Activated CD8-positive, alpha-beta T cell treated with anti-CD3 and anti-CD28 coated beads, Interleukin-2, amount 10 ng/mL, durations not matched to agents 7 days and 5 days (primary cell): Measurements from ENCODE around the gene MXI1. TPM values are rescaled to one million over a fixed set of nuclear protein-coding genes. Genes with fewer than 3 reads are reported as not detected.
"Not testable (repeated sequence)": the region's sequence is repeated elsewhere in the genome, so short reads cannot be mapped to it uniquely, and the experiment has no call there.

Experiments
- ATAC-seq: fragments of 150-1000 bp; cut with Tn5 transposase; one replicate; pipeline ENCODE4 v1.10.0; 2021; ENCODE audit warnings: moderate library complexity
- CTCF ChIA-PET: fragments of 350-600 bp; sonication (Branson Sonifier 250); formaldehyde crosslinking; loops from one replicate; lab custom pipeline; 2021; ENCODE audit warnings: antibody characterized with exemption; lab: Charles Lee
- POLR2A ChIA-PET: fragments of 350-600 bp; sonication (Branson Sonifier 250); formaldehyde crosslinking; loops from one replicate; lab custom pipeline; 2021; ENCODE audit warnings: antibody characterized with exemption; lab: Charles Lee
- DNase-seq: peaks from one replicate; pipeline ENCODE4 v3.0.0-alpha.2; 2020
- H3K27ac Mint-ChIP-seq: one replicate; pipeline ENCODE4 v1.8.0; 2021; ENCODE audit warnings: mild to moderate bottlenecking, mixed read lengths
- H3K27me3 Mint-ChIP-seq: one replicate; pipeline ENCODE4 v1.8.0; 2021; ENCODE audit warnings: low read depth, mixed read lengths
- H3K36me3 Mint-ChIP-seq: one replicate; pipeline ENCODE4 v1.8.0; 2021; ENCODE audit warnings: low read depth, mixed read lengths
- H3K4me1 Mint-ChIP-seq: one replicate; pipeline ENCODE4 v1.8.0; 2021; ENCODE audit warnings: low read depth, mixed read lengths
- H3K4me3 Mint-ChIP-seq: one replicate; pipeline ENCODE4 v1.8.0; 2021; ENCODE audit warnings: mild to moderate bottlenecking, mixed read lengths
- H3K9me3 Mint-ChIP-seq: one replicate; pipeline ENCODE4 v1.8.0; 2022; ENCODE audit warnings: mixed read lengths; ENCODE audit not compliant: insufficient read depth
- total RNA-seq, 2 experiments: library from RNA; stranded (reverse); gene quantifications; one replicate each; pipeline ENCODE4 v1.2.3, GENCODE V29; 2021

The MXI1 gene
- total RNA-seq, 2 experiments from 2014 or later, result 11.3 to 12.3 TPM

GRCh38 chr10:110324201-110324804, 116.9 kb downstream of the MXI1 start:
- H3K9me3 Mint-ChIP-seq, result peaks cover 5% of the 10 kb centered on the region
- ChIA-PET CTCF (interaction anchor here (1.5 to 2.8 kb wide), 4 partner anchors 10 to 222 kb away, joined by 4 to 11 read pairs (median 8); no protein-coding TSS in a partner anchor), POLR2A (interaction anchor here (0.6 to 1.0 kb wide), 2 partner anchors 92 to 174 kb away, joined by 3 read pairs; no protein-coding TSS in a partner anchor)
- peaks cover 9% of the 10 kb centered on the region for H3K36me3 Mint-ChIP-seq
- H3K4me1 Mint-ChIP-seq, result peaks cover 10% of the 10 kb centered on the region
- no peak overlapping the region for H3K4me3 Mint-ChIP-seq
- H3K27me3 Mint-ChIP-seq, result peaks cover 24% of the 10 kb centered on the region
- no peak for ATAC-seq
- peak overlapping the region; percentile 53 for H3K27ac Mint-ChIP-seq
- DNase-seq, result no peak

GRCh38 chr10:110324805-110325280, 117.4 kb downstream of the MXI1 start:
- CTCF ChIA-PET, result interaction anchor here (1.4 to 2.8 kb wide), 4 partner anchors 9 to 222 kb away, joined by 3 to 11 read pairs (median 7); no protein-coding TSS in a partner anchor
- Mint-ChIP-seq H3K27me3 (peaks cover 24% of the 10 kb centered on the region), H3K4me1 (peaks cover 10% of the 10 kb centered on the region), H3K36me3 (peaks cover 9% of the 10 kb centered on the region), H3K27ac (peak overlapping the region; percentile 53), H3K4me3 (no peak overlapping the region), H3K9me3 (peaks cover 5% of the 10 kb centered on the region)
- ATAC-seq, result no peak
- POLR2A ChIA-PET, result interaction anchor here (0.5 to 1.0 kb wide), 2 partner anchors 126 to 174 kb away, joined by 3 read pairs; no protein-coding TSS in a partner anchor
- no peak for DNase-seq

GRCh38 chr10:110326351-110327032, 119.1 kb downstream of the MXI1 start:
- Mint-ChIP-seq H3K4me1 (peaks cover 10% of the 10 kb centered on the region), H3K9me3 (peaks cover 15% of the 10 kb centered on the region), H3K4me3 (no peak overlapping the region), H3K27ac (no peak overlapping the region), H3K27me3 (peaks cover 24% of the 10 kb centered on the region), H3K36me3 (peaks cover 18% of the 10 kb centered on the region)
- ATAC-seq (no peak), DNase-seq (no peak)
- ChIA-PET CTCF (interaction anchor here (0.8 to 2.3 kb wide), 6 partner anchors 13 to 231 kb away, joined by 3 to 11 read pairs (median 4); no protein-coding TSS in a partner anchor), POLR2A (interaction anchor here (0.7 kb wide), 1 partner anchor 122 kb away, joined by 3 read pairs; no protein-coding TSS in a partner anchor)

- no peak overlapping the region for H3K4me3 Mint-ChIP-seq
- no peak overlapping the region for H3K27ac Mint-ChIP-seq
- peaks cover 19% of the 10 kb centered on the region for H3K9me3 Mint-ChIP-seq
- POLR2A ChIA-PET, result no interaction called here
- CTCF ChIA-PET, result interaction anchor here (0.8 to 1.7 kb wide), 4 partner anchors 14 to 230 kb away, joined by 3 to 9 read pairs (median 4); no protein-coding TSS in a partner anchor
- H3K36me3 Mint-ChIP-seq, result peaks cover 21% of the 10 kb centered on the region
- ATAC-seq (no peak), DNase-seq (no peak)
- peaks cover 10% of the 10 kb centered on the region for H3K4me1 Mint-ChIP-seq
- peaks cover 20% of the 10 kb centered on the region for H3K27me3 Mint-ChIP-seq
These were observed 120.0 kb downstream of the MXI1 start for GRCh38 chr10:110327262-110327914.

- CTCF ChIA-PET, result no interaction called here
- no peak for ATAC-seq
- no peak overlapping the region for H3K27ac Mint-ChIP-seq
These were observed 123.3 kb downstream of the MXI1 start for GRCh38 chr10:110330675-110331074.

GRCh38 chr10:110331226-110331795, 123.9 kb downstream of the MXI1 start:
- not testable (repeated sequence) for DNase-seq

More at GRCh38 chr10:110330675-110331074, 123.3 kb downstream of the MXI1 start:
- DNase-seq, result no peak
- Mint-ChIP-seq H3K9me3 (peaks cover 22% of the 10 kb centered on the region), H3K4me1 (peaks cover 21% of the 10 kb centered on the region), H3K4me3 (no peak overlapping the region), H3K27me3 (peaks cover 10% of the 10 kb centered on the region), H3K36me3 (peaks cover 24% of the 10 kb centered on the region)
- POLR2A ChIA-PET, result no interaction called here

GRCh38 chr10:110334061-110334656, 126.8 kb downstream of the MXI1 start:
- ChIA-PET POLR2A (interaction anchor here (0.7 to 1.7 kb wide), 4 partner anchors 167 to 236 kb away, joined by 3 to 5 read pairs (median 4); no protein-coding TSS in a partner anchor), CTCF (interaction anchor here (0.6 to 8.5 kb wide), 12 partner anchors 10 to 308 kb away, joined by 3 to 71 read pairs (median 4); no protein-coding TSS in a partner anchor)
- no peak overlapping the region for H3K4me3 Mint-ChIP-seq
- H3K27me3 Mint-ChIP-seq, result peaks cover 5% of the 10 kb centered on the region
- ATAC-seq (no peak), DNase-seq (no peak)
- peaks cover 45% of the 10 kb centered on the region for H3K4me1 Mint-ChIP-seq
- peaks cover 18% of the 10 kb centered on the region for H3K9me3 Mint-ChIP-seq
- H3K36me3 Mint-ChIP-seq, result peaks cover 22% of the 10 kb centered on the region
- peak overlapping the region; percentile 72 for H3K27ac Mint-ChIP-seq

More at GRCh38 chr10:110331226-110331795, 123.9 kb downstream of the MXI1 start:
- H3K27ac Mint-ChIP-seq, POLR2A ChIA-PET, H3K4me3 Mint-ChIP-seq, H3K27me3 Mint-ChIP-seq, ATAC-seq: not testable (repeated sequence)
- H3K9me3 Mint-ChIP-seq, result peaks cover 20% of the 10 kb centered on the region
- peaks cover 28% of the 10 kb centered on the region for H3K4me1 Mint-ChIP-seq
- CTCF ChIA-PET, result interaction anchor here (0.8 to 8.5 kb wide), 2 partner anchors 23 to 215 kb away, joined by 3 to 71 read pairs; no protein-coding TSS in a partner anchor
- peaks cover 24% of the 10 kb centered on the region for H3K36me3 Mint-ChIP-seq

GRCh38 chr10:110335314-110336064, 128.1 kb downstream of the MXI1 start:
- CTCF ChIA-PET, result interaction anchor here (1.1 to 8.5 kb wide), 4 partner anchors 9 to 168 kb away, joined by 3 to 71 read pairs (median 6); no protein-coding TSS in a partner anchor
- peaks cover 12% of the 10 kb centered on the region for H3K9me3 Mint-ChIP-seq
- ATAC-seq, result peak; percentile 82
- H3K4me3 Mint-ChIP-seq, result peak overlapping the region; percentile 55
- peaks cover 7% of the 10 kb centered on the region for H3K27me3 Mint-ChIP-seq
- POLR2A ChIA-PET, result no interaction called here
- peaks cover 18% of the 10 kb centered on the region for H3K36me3 Mint-ChIP-seq
- peak overlapping the region; percentile 79 for H3K27ac Mint-ChIP-seq
- DNase-seq, result peak; percentile 39
- H3K4me1 Mint-ChIP-seq, result peaks cover 45% of the 10 kb centered on the region

- no peak for ATAC-seq
- H3K9me3 Mint-ChIP-seq, result peaks cover 7% of the 10 kb centered on the region
- peaks cover 45% of the 10 kb centered on the region for H3K4me1 Mint-ChIP-seq
- H3K27ac Mint-ChIP-seq, result peak overlapping the region; percentile 79
- POLR2A ChIA-PET, result no interaction called here
- no peak for DNase-seq
- CTCF ChIA-PET, result interaction anchor here (1.1 to 8.5 kb wide), 2 partner anchors 18 to 24 kb away, joined by 4 to 71 read pairs; no protein-coding TSS in a partner anchor
- peaks cover 11% of the 10 kb centered on the region for H3K27me3 Mint-ChIP-seq
- H3K4me3 Mint-ChIP-seq, result no peak overlapping the region
- H3K36me3 Mint-ChIP-seq, result peaks cover 14% of the 10 kb centered on the region
These were observed 128.8 kb downstream of the MXI1 start for GRCh38 chr10:110336111-110336721.
